C1 segment of cervical spinal cord (tissue), 14 donors: ENCODE results near the gene TPO.
"Not testable (repeated sequence)": the region's sequence is repeated elsewhere in the genome, so short reads cannot be mapped to it uniquely, and the experiment has no call there.

Experiments used
- DNase-seq, 14 donors: peaks; one replicate each; lab custom pipeline; 2025; lab: John Stamatoyannopoulos, UW

TPO gene

GRCh38 chr2:1413156-1413710 lies at the start of gene TPO:
Gene TPO (plus strand): TSS chr2:1413463. CDS start chr2:1414409, 946 bp downstream.
- DNase-seq, result no peak

- peak in 9 of 14 donors; percentile 9 to 76 (median 63) for DNase-seq
These were observed 46.6 kb upstream of the TPO start for GRCh38 chr2:1366546-1367134.

GRCh38 chr2:1367601-1368000 lies 45.7 kb upstream of the TPO start:
- DNase-seq, result no peak

GRCh38 chr2:1369905-1370304 lies 43.4 kb upstream of the TPO start:
- DNase-seq, result no peak

- DNase-seq, result no peak
These were observed 42.8 kb upstream of the TPO start for GRCh38 chr2:1370461-1370860.

- DNase-seq, result no peak
These were observed 42.2 kb upstream of the TPO start for GRCh38 chr2:1371082-1371481.

- no peak for DNase-seq
These were observed 39.4 kb upstream of the TPO start for GRCh38 chr2:1373830-1374229.

GRCh38 chr2:1374287-1374686 lies 39.0 kb upstream of the TPO start:
- no peak for DNase-seq

- DNase-seq, result no peak
These were observed 37.5 kb upstream of the TPO start for GRCh38 chr2:1375794-1376193.

- DNase-seq, result no peak
These were observed 35.8 kb upstream of the TPO start for GRCh38 chr2:1377473-1377872.

- no peak for DNase-seq
These were observed 34.7 kb upstream of the TPO start for GRCh38 chr2:1378456-1379150.

GRCh38 chr2:1381644-1382043 lies 31.6 kb upstream of the TPO start:
- no peak for DNase-seq

GRCh38 chr2:1387954-1388725 lies 25.1 kb upstream of the TPO start:
- DNase-seq, result not testable (repeated sequence)

- DNase-seq, result not testable (repeated sequence)
These were observed 23.1 kb upstream of the TPO start for GRCh38 chr2:1390118-1390517.

- no peak for DNase-seq
These were observed 19.9 kb upstream of the TPO start for GRCh38 chr2:1393321-1393720.

- DNase-seq, result no peak
These were observed 18.4 kb upstream of the TPO start for GRCh38 chr2:1394709-1395408.

GRCh38 chr2:1397350-1397749 lies 15.9 kb upstream of the TPO start:
- no peak for DNase-seq

GRCh38 chr2:1398191-1398590 lies 15.1 kb upstream of the TPO start:
- no peak for DNase-seq

- no peak for DNase-seq
These were observed 12.1 kb upstream of the TPO start for GRCh38 chr2:1400943-1401735.

GRCh38 chr2:1402064-1402463 lies 11.2 kb upstream of the TPO start:
- DNase-seq, result no peak

- no peak for DNase-seq
These were observed 9.7 kb upstream of the TPO start for GRCh38 chr2:1403565-1403964.
